Astrocyte of the spinal cord (primary cell): ENCODE results near the gene GPX6.
"Not testable (repeated sequence)": the region's sequence is repeated elsewhere in the genome, so short reads cannot be mapped to it uniquely, and the experiment has no call there.

Source experiments
- DNase-seq: peaks from one replicate; pipeline ENCODE4 v3.0.0; 2011; ENCODE audit warnings: low read depth, low spot score
- H3K4me3 ChIP-seq: 2 replicates; pipeline ENCODE4 v1.5.1; 2011; ENCODE audit warnings: low read depth, mild to moderate bottlenecking, low read length, moderate library complexity
- CTCF ChIP-seq: IDR thresholded peaks from 2 replicates; pipeline ENCODE4 v1.5.1; 2012; ENCODE audit warnings: low read depth, mild to moderate bottlenecking, low read length, inconsistent platforms
- in situ Hi-C: cut with HindIII; loops from 2 replicates; pipeline ENCODE4 v1.10.0; 2017; ENCODE audit warnings: low sequenced_read_pairs

The GPX6 gene

GRCh38 chr6:28525496-28526039, 10.0 kb upstream of the GPX6 start, which contains the start of gene GPX5:
Gene GPX5 (plus strand): TSS chr6:28525881. CDS start chr6:28526014, 133 bp downstream.
- in situ Hi-C loops = no loop called here
- no peak within 1 kb of the TSS for H3K4me3 ChIP-seq
- no peak for DNase-seq
- TF ChIP-seq CTCF = no peak

- in situ Hi-C loops = no loop called here
- no peak for DNase-seq
- H3K4me3 ChIP-seq = no peak overlapping the region
- TF ChIP-seq CTCF = no peak
Measured at GRCh38 chr6:28523241-28523622, 7.6 kb upstream of the GPX6 start.

GRCh38 chr6:28522594-28523240, 7.1 kb upstream of the GPX6 start:
- DNase-seq = no peak
- no peak overlapping the region for H3K4me3 ChIP-seq
- in situ Hi-C loops = no loop called here
- no peak for TF ChIP-seq CTCF

GRCh38 chr6:28517964-28518363, 2.4 kb upstream of the GPX6 start:
- in situ Hi-C loops = no loop called here
- TF ChIP-seq CTCF = no peak
- DNase-seq = no peak

GRCh38 chr6:28512387-28512786, 3.2 kb downstream of the GPX6 start:
- DNase-seq, H3K4me3 ChIP-seq, in situ Hi-C loops: not testable (repeated sequence)

More at GRCh38 chr6:28517964-28518363, 2.4 kb upstream of the GPX6 start:
- no peak overlapping the region for H3K4me3 ChIP-seq

- DNase-seq = no peak
- no peak overlapping the region for H3K4me3 ChIP-seq
- in situ Hi-C loops = no loop called here
- no peak for TF ChIP-seq CTCF
Measured at GRCh38 chr6:28511628-28512300, 3.8 kb downstream of the GPX6 start.
